DMS 273 (cell line): ENCODE data around the gene KICS2.
A peak's percentile ranks its signal among the peaks of the same experiment; 100 is the strongest.
"Not testable (repeated sequence)": the region's sequence is repeated elsewhere in the genome, so short reads cannot be mapped to it uniquely, and the experiment has no call there.

Experiments
- DNase-seq: peaks from one replicate; lab custom pipeline; 2025; ENCODE audit not compliant: unreplicated experiment; lab: John Stamatoyannopoulos, UW

KICS2 gene

DNA sequence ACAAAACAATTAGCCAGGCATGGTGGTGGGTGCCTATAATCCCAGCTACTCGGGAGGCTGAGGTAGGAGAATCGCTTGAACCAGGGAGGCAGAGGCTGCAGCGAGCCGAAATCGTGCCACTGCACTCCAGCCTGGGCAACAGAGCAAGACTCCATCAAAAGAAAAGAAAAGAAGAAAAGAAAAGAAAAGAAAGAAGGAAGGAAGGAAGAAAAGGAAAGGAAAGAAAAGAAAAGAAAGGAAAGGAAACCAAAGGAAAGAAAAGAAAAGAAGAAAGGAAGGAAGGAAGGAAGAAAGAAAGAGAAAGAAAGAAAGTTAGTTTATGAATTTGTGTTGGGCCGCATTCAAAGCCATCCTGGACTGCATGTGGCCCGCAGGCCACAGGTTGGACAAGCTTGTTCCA is 4.5 kb downstream of the KICS2 start:
- not testable (repeated sequence) for DNase-seq

- DNase-seq = no peak
Measured at GRCh38 chr12:64216239-64216638, 5.9 kb downstream of the KICS2 start.

GRCh38 chr12:64212119-64212746 is 9.9 kb downstream of the KICS2 start:
- DNase-seq = no peak

GRCh38 chr12:64207453-64207852 is 14.6 kb downstream of the KICS2 start:
- no peak for DNase-seq

GRCh38 chr12:64205542-64205941 is 16.6 kb downstream of the KICS2 start:
- no peak for DNase-seq

- DNase-seq = no peak
Measured at GRCh38 chr12:64203775-64204174, 18.3 kb downstream of the KICS2 start.

- no peak for DNase-seq
Measured at GRCh38 chr12:64203036-64203435, 19.1 kb downstream of the KICS2 start.

- DNase-seq = not testable (repeated sequence)
Measured at GRCh38 chr12:64195841-64196240, 26.3 kb downstream of the KICS2 start.

DNA sequence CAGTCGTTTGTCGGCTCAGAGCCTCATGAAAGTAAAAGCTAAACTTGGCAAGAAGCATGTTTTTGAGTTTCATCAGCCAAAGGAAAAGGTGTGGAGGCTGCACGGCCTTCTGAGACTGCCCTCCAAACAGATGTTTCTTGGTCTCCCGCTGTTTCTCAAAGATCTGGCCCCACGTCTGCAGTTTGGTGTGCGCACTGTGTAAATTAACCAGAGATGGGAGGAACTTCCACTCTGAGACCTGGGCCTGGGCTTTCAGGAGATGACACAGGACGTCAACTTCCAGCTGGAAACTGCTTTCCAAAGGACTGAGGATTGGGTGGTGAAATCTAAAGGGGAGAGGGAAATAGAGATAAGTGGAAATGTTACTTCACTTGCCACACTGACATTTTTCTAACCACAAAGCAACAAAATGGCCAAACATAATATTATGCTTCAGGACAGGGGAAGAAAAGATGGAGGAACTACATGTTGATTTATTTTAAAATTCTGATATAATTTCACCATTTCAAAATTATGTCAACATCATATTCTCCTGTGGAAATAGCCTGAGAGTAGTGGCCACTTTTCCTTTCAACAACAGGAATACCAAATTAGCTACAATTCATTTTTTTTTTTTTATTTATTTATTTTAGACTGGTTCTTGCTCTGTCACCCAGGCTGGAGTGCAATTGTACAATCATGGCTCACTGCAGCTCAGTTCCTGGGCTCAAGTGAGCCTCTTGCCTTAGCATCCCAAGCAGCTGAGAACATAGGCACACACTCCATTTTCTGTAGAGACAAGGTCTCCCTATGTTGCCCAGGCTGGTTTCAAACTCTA is 27.6 kb downstream of the KICS2 start:
- DNase-seq = no peak

DNA sequence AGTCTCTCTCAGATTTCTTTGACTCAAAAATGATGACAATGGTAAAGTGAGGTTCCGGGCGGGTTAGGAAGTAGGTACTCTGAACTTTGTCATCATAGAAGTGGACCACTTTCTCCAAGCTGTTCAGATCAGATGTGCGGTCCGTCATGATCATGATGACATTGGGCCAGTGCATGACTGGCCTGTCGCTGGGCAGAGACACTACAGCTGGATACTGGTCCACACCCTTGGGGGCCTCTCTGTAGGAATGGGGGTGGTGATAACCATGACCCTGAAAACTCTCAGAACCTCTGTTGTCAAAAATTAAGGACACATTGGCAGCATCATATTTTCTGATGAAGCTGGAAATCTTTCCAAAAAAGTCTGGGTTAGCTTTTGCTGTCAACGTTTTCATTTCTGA is 28.2 kb downstream of the KICS2 start:
- no peak for DNase-seq

- no peak for DNase-seq
Measured at GRCh38 chr12:64192644-64193444, 29.3 kb downstream of the KICS2 start.

DNA sequence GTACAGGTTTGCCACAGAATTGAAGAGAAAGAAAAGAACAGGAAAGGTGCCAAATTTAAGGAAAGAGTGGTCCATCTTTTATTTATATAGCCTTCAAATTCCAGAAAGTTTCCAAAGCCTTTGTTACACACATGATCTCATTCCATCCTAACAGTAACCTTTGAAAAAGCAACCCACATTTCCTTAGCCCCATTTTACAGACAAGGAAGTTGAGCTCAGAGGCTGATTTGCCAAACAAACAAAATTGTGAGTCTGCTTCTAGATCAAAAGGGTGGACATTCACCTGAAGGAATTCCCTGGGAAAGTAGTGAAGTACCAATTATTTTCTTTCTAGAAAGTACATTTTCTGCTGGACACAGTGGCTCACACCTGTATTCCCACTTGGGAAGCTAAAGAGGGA is 32.0 kb downstream of the KICS2 start:
- no peak for DNase-seq

DNA sequence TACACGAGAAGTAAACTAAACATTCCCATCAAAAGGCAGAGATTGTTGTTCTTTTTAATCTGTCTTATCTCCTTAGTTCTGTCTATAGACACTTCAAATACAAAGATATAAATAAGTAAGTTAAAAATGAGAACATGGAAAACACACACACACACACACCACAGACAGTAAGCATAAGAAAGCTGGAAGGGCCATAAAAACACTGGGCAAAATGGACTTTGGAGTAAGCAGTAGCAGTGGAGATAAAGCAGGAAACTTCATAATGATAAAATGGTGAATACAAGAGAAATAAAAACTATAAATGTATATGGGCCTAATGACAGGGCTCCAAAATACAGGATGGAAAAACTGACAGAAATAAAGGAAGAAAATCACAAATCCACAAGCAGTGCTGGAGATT is 32.6 kb downstream of the KICS2 start:
- no peak for DNase-seq

GRCh38 chr12:64187794-64188193 is 34.3 kb downstream of the KICS2 start:
- no peak for DNase-seq

DNA sequence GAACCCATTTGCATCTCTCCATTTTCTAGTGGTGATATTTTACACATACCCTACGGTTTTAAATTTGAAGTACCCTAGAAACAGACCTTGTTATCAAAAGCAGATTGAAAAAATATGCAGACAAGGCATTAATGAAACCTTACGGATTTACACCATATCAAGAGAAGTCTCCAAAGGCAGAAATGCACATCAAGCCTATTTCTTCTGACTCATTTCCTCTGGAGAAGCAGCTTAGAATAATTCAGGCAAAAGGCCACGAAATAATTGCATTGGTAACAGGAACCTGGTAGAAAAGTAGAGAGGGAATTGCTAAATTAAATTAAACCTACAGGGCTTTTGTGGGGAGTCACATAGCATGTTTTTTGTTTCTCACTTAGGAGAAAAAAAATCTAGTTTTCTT is 34.7 kb downstream of the KICS2 start:
- DNase-seq = no peak

DNA sequence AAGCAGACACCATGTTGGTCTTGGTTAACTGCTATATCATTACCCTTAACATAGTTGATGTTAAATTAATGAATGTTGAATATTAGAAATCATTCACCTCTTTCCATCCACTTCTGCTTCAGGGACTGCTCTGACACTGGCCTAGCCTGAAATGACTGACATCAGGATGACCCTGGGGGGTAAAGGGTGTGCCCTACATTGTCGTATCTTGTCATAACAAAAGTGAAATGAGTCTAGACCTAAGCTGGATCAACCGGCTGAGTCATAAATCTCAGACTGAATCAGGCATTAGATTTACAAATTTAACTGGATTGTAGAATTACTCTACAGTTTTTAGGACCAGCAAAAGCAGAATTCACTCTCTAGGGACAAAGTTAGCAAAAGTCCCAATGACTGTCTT is 35.3 kb downstream of the KICS2 start:
- DNase-seq = no peak

GRCh38 chr12:64184216-64184615 is 37.9 kb downstream of the KICS2 start:
- DNase-seq = no peak

DNA sequence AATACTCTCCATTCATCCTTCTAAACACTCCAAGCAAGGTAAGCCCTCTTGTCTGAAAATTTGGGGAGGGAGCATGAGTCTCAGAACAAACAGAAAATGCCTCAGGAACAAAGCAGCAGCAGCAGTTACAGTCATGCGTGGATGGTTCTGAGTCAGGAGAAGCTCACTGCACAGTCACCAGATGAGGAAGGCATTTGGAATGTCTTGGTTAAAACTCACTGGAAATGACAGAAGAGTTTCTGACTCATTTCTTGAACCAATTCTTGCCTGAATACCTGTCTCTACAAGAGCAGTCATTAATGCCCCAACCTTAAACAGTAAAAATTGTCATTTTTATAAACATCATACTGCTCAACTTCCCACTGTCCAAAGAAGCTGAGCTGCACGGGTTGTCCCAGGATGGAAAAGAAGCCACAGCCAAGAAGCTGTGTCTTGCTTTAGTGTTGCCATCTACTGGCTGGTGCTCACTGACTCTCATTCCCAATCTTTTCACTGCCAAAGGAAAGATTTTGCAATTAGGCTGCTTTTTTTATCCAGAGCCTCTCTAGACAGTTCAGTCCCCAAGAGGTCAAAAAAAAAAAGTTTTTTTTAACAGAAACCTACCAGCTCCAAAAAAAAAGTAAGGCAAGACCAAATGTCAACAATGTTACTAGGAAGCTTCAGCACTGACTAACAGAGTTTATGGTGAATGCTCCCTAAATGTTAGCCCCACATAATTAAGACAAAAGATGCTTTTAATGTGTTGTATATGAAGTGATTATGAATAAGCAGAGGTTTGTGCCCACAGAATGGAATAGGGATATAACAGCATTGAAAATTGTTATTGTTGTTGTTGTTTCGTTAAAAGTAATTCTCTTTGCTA is 40.4 kb downstream of the KICS2 start:
- peak; percentile 61 for DNase-seq

- DNase-seq = no peak
Measured at GRCh38 chr12:64180951-64181350, 41.1 kb downstream of the KICS2 start.

- DNase-seq = no peak
Measured at GRCh38 chr12:64178122-64178521, 44.0 kb downstream of the KICS2 start.

DNA sequence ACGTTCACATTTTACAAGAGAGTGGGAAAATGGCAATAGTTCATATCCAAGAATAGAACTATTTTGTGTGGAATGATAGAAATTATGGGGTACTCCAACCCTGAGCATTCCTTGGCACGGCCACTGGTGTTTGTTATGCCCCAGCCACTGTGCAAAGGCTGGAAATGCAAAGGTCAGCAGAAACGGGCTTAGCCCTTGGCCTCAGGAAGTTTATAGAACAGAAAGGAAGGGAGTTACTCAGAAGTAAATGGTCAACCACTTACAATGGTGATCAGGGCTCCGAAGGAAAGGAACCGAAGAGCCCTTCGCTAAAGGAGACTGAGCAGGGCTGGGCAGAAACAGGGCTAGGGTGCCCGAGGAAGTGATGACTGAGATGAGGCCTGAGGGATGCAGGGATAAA is 45.1 kb downstream of the KICS2 start:
- no peak for DNase-seq
